CD4-positive, alpha-beta T cell treated with Interleukin-4 for 4 hours (primary cell): Measurements from ENCODE around the gene ATP6V0D1.

Experiments
- DNase-seq: peaks from one replicate; pipeline ENCODE4 v3.0.0-alpha.2; 2020

ATP6V0D1 gene

GRCh38 chr16:67443265-67443664 is 37.7 kb downstream of the ATP6V0D1 start:
- DNase-seq: no peak

GRCh38 chr16:67442581-67443255 is 38.2 kb downstream of the ATP6V0D1 start:
- DNase-seq: no peak

- DNase-seq: no peak
Observed at GRCh38 chr16:67441907-67442306, 39.0 kb downstream of the ATP6V0D1 start.

GRCh38 chr16:67441271-67441753 is 39.6 kb downstream of the ATP6V0D1 start:
- no peak for DNase-seq

GRCh38 chr16:67438824-67439393 is 42.0 kb downstream of the ATP6V0D1 start:
- DNase-seq: no peak

GRCh38 chr16:67438098-67438791 is 42.7 kb downstream of the ATP6V0D1 start:
- DNase-seq: no peak

GRCh38 chr16:67437513-67437912 is 43.4 kb downstream of the ATP6V0D1 start:
- no peak for DNase-seq

GRCh38 chr16:67436640-67437193 is 44.2 kb downstream of the ATP6V0D1 start:
- no peak for DNase-seq

GRCh38 chr16:67435758-67436164 is 45.2 kb downstream of the ATP6V0D1 start:
- DNase-seq: no peak

GRCh38 chr16:67433131-67433719 is 47.7 kb downstream of the ATP6V0D1 start:
- DNase-seq: no peak

GRCh38 chr16:67432506-67432890 is 48.5 kb downstream of the ATP6V0D1 start:
- DNase-seq: no peak

- no peak for DNase-seq
Observed at GRCh38 chr16:67431775-67432505, 49.0 kb downstream of the ATP6V0D1 start.

GRCh38 chr16:67430977-67431774 is 49.8 kb downstream of the ATP6V0D1 start, which contains the start of gene HSD11B2:
Gene HSD11B2 (plus strand): TSS chr16:67431121. CDS start chr16:67431249, 128 bp downstream.
- no peak for DNase-seq

GRCh38 chr16:67430504-67430976 is 50.4 kb downstream of the ATP6V0D1 start:
- no peak for DNase-seq

- no peak for DNase-seq
Observed at GRCh38 chr16:67429799-67430503, 51.0 kb downstream of the ATP6V0D1 start.

- DNase-seq: no peak
Observed at GRCh38 chr16:67429053-67429798, 51.7 kb downstream of the ATP6V0D1 start.

GRCh38 chr16:67428146-67428731 is 52.7 kb downstream of the ATP6V0D1 start:
- DNase-seq: peak; percentile 29

- no peak for DNase-seq
Observed at GRCh38 chr16:67426950-67427349, 54.0 kb downstream of the ATP6V0D1 start.

GRCh38 chr16:67426022-67426421 is 54.9 kb downstream of the ATP6V0D1 start:
- no peak for DNase-seq

GRCh38 chr16:67425580-67425979 is 55.4 kb downstream of the ATP6V0D1 start:
- DNase-seq: no peak
